ENCODE results near the gene ATP1A1.

Gene ATP1A1

DNA sequence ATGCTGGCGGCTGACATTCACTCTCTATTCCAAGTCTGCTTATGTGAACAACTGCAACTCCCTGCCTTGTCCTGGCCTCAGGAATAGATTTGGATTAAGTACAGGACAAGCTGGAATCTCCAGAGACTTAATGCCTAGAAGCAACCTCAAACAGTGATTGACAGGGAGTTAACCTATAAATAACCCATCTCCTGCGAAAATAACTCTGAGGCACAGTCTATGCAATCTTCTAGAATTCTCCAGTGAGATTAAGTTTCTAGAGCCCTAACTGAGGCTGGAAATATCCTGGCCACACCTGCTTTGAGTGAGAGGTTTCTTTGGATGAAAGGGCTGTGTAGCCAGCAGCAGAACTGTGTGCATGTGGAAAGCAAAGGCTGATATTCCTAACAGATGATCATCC, 25.3 kb upstream of the ATP1A1 start:
- 100% methylated on average over 1 of the region's 2 CpGs for WGBS
- H3K9ac ChIP-seq (ENCODE audit: low read length): no peak overlapping the region
- no peak overlapping the region for H2BK120ac ChIP-seq (ENCODE audit: low read depth, low read length)
- H3K4me1 ChIP-seq (ENCODE audit: control insufficient read depth, insufficient read depth, low read depth, low read length): no peaks in the 10 kb centered on the region
- no peak overlapping the region for H3K4ac ChIP-seq (ENCODE audit: low read depth in 1 of 2, low read length in 2 of 2)
- H3K27ac ChIP-seq (ENCODE audit: low read length, poor library complexity, severe bottlenecking): no peak overlapping the region
- DNase-seq: no peak
- H3K36me3 ChIP-seq (ENCODE audit: control insufficient read depth in 1 of 2, insufficient read depth in 2 of 2, low read depth in 1 of 2, low read length in 2 of 2): no peaks in the 10 kb centered on the region
- H3K4me2 ChIP-seq (ENCODE audit: low read length, poor library complexity, severe bottlenecking): no peak overlapping the region
- H3K23ac ChIP-seq (ENCODE audit: low read length in 2 of 2): no peak overlapping the region
- no peaks in the 10 kb centered on the region for H3K79me1 ChIP-seq (replicated peaks; ENCODE audit: low read length, poor library complexity, severe bottlenecking)
- no peak overlapping the region for H4K91ac ChIP-seq (ENCODE audit: low read length)
- no peak overlapping the region for H2BK5ac ChIP-seq (ENCODE audit: low read depth, low read length, poor library complexity, severe bottlenecking)
- H3K27me3 ChIP-seq (ENCODE audit: control insufficient read depth in 1 of 2, insufficient read depth in 1 of 2, low read length in 2 of 2): peaks cover 0 to 21% of the 10 kb centered on the region in 2 experiments
- no peak overlapping the region for H2AK5ac ChIP-seq (ENCODE audit: low read length, severe bottlenecking)
- H4K8ac ChIP-seq (ENCODE audit: low read length): no peak overlapping the region
- no peak overlapping the region for H3K4me3 ChIP-seq (ENCODE audit: insufficient read depth in 1 of 2, low read depth in 1 of 2, low read length in 2 of 2)
- no peak overlapping the region for H3K18ac ChIP-seq (ENCODE audit: low read depth in 1 of 2, low read length in 2 of 2)
- no peak overlapping the region for H2BK15ac ChIP-seq (ENCODE audit: low read depth, poor library complexity, severe bottlenecking)
- no peak overlapping the region for H2AFZ ChIP-seq (ENCODE audit: low read depth, low read length)
- H3K14ac ChIP-seq (ENCODE audit: low read length in 2 of 2): no peak overlapping the region
- H2BK12ac ChIP-seq (ENCODE audit: low read length in 2 of 2): no peak overlapping the region
- no peaks in the 10 kb centered on the region for H3K9me3 ChIP-seq (ENCODE audit: control insufficient read depth, low read length)

DNA sequence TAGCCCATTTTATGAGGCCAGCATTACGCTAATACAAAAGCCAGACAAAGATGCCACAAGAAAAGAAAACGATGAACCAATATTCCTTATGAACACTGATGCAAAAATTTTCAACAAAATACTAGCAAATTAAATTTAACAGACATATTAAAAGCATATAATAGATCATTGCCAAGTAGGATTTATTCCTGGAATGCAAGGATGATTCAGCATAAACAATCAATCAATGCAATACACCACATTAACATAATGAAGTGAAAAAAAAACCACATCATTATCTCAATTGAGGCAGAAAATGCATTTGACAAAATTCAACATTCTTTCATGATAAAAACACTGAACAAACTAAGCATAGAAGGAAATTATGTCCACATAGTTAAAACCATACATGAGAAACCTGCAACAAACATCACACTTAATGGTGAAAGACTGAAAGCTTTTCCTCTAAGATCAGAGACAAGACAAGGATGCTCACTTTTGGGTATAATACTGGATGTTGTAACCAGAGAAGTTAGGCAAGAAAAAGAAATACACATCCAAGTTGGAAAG, 22.9 kb upstream of the ATP1A1 start:
- H3K4me1 ChIP-seq (ENCODE audit: control insufficient read depth, insufficient read depth, low read depth, low read length): no peaks in the 10 kb centered on the region
- H3K14ac ChIP-seq (ENCODE audit: low read length in 2 of 2): no peak overlapping the region
- H2BK15ac ChIP-seq (ENCODE audit: low read depth, poor library complexity, severe bottlenecking): no peak overlapping the region
- no peaks in the 10 kb centered on the region for H3K9me3 ChIP-seq (ENCODE audit: control insufficient read depth, low read length)
- H3K4me3 ChIP-seq (ENCODE audit: insufficient read depth in 1 of 2, low read depth in 1 of 2, low read length in 2 of 2): no peak overlapping the region
- H3K79me1 ChIP-seq (replicated peaks; ENCODE audit: low read length, poor library complexity, severe bottlenecking): no peaks in the 10 kb centered on the region
- no peak overlapping the region for H3K9ac ChIP-seq (ENCODE audit: low read length)
- no peak overlapping the region for H3K18ac ChIP-seq (ENCODE audit: low read depth in 1 of 2, low read length in 2 of 2)
- peaks cover 0 to 8% of the 10 kb centered on the region in 2 experiments for H3K27me3 ChIP-seq (ENCODE audit: control insufficient read depth in 1 of 2, insufficient read depth in 1 of 2, low read length in 2 of 2)
- no peak overlapping the region for H3K23ac ChIP-seq (ENCODE audit: low read length in 2 of 2)
- H2BK12ac ChIP-seq (ENCODE audit: low read length in 2 of 2): no peak overlapping the region
- no peak overlapping the region for H3K4ac ChIP-seq (ENCODE audit: low read depth in 1 of 2, low read length in 2 of 2)
- H2BK5ac ChIP-seq (ENCODE audit: low read depth, low read length, poor library complexity, severe bottlenecking): no peak overlapping the region
- no peak overlapping the region for H4K91ac ChIP-seq (ENCODE audit: low read length)
- no peak overlapping the region for H2AK5ac ChIP-seq (ENCODE audit: low read length, severe bottlenecking)
- 84% methylated on average over 2 of the region's 2 CpGs for WGBS
- no peak overlapping the region for H2BK120ac ChIP-seq (ENCODE audit: low read depth, low read length)
- DNase-seq: no peak
- no peak overlapping the region for H3K4me2 ChIP-seq (ENCODE audit: low read length, poor library complexity, severe bottlenecking)
- no peak overlapping the region for H3K27ac ChIP-seq (ENCODE audit: low read length, poor library complexity, severe bottlenecking)
- no peak overlapping the region for H4K8ac ChIP-seq (ENCODE audit: low read length)
- no peak overlapping the region for H2AFZ ChIP-seq (ENCODE audit: low read depth, low read length)
- no peaks in the 10 kb centered on the region for H3K36me3 ChIP-seq (ENCODE audit: control insufficient read depth in 1 of 2, insufficient read depth in 2 of 2, low read depth in 1 of 2, low read length in 2 of 2)

DNA sequence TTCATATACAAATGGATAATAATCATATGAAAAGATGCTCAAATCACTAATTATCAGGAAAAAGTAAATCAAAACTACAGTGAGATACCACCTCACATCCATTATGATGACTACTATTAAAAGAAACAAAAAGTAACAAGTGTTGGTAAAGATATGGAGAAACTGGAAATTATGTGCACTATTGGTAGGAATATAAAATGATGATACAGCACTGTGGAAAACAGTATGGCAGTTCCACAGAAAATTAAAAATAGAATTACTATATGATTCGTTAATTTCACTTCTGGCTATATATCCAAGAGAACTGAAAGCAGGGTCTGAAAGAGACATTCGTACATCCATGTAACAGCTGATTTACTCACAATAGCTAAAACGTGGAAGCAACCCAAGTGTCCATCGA, 21.1 kb upstream of the ATP1A1 start:
- Histone ChIP-seq H3K79me1 (replicated peaks; ENCODE audit: low read length, poor library complexity, severe bottlenecking) (no peaks in the 10 kb centered on the region), H3K14ac (ENCODE audit: low read length in 2 of 2) (no peak overlapping the region), H3K9ac (ENCODE audit: low read length) (no peak overlapping the region), H3K9me3 (ENCODE audit: control insufficient read depth, low read length) (no peaks in the 10 kb centered on the region), H2AFZ (ENCODE audit: low read depth, low read length) (no peak overlapping the region), H2AK5ac (ENCODE audit: low read length, severe bottlenecking) (no peak overlapping the region), H2BK120ac (ENCODE audit: low read depth, low read length) (no peak overlapping the region), H3K27ac (ENCODE audit: low read length, poor library complexity, severe bottlenecking) (no peak overlapping the region), H3K27me3 (ENCODE audit: control insufficient read depth in 1 of 2, insufficient read depth in 1 of 2, low read length in 2 of 2) (no peaks in the 10 kb centered on the region), H3K4me2 (ENCODE audit: low read length, poor library complexity, severe bottlenecking) (no peak overlapping the region), H2BK15ac (ENCODE audit: low read depth, poor library complexity, severe bottlenecking) (no peak overlapping the region), H3K36me3 (ENCODE audit: control insufficient read depth in 1 of 2, insufficient read depth in 2 of 2, low read depth in 1 of 2, low read length in 2 of 2) (no peaks in the 10 kb centered on the region), H4K8ac (ENCODE audit: low read length) (no peak overlapping the region), H3K4ac (ENCODE audit: low read depth in 1 of 2, low read length in 2 of 2) (no peak overlapping the region), H3K23ac (ENCODE audit: low read length in 2 of 2) (no peak overlapping the region), H3K18ac (ENCODE audit: low read depth in 1 of 2, low read length in 2 of 2) (no peak overlapping the region), H2BK12ac (ENCODE audit: low read length in 2 of 2) (no peak overlapping the region), H3K4me3 (ENCODE audit: insufficient read depth in 1 of 2, low read depth in 1 of 2, low read length in 2 of 2) (no peak overlapping the region), H3K4me1 (ENCODE audit: control insufficient read depth, insufficient read depth, low read depth, low read length) (no peaks in the 10 kb centered on the region), H4K91ac (ENCODE audit: low read length) (no peak overlapping the region), H2BK5ac (ENCODE audit: low read depth, low read length, poor library complexity, severe bottlenecking) (no peak overlapping the region)
- DNase-seq: no peak
- no CpG with 5 or more reads among the region's 4 CpGs for WGBS

DNA sequence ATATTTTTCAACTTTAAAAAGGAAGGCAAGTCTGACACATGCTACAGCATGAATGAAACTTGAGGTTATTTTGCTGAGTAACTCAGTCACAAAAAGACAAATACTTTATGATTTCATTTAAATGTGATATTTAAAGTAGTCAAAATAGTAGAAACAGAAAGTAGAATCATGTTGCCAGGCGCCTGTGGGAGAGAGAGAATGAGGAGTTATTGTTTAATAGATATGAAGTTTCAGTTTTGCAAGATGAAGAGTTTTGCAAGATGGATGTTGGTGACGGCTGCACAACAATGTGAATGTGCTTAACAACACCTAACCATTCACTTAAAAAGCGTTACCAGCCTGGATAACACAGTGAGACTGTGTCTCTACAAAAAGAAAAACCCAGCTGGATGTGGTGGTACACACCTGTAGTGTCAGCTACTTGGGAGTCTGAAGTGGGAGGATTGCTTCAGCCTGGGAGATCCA, 20.7 kb upstream of the ATP1A1 start:
- Histone ChIP-seq H3K79me1 (replicated peaks; ENCODE audit: low read length, poor library complexity, severe bottlenecking) (no peaks in the 10 kb centered on the region), H3K36me3 (ENCODE audit: control insufficient read depth in 1 of 2, insufficient read depth in 2 of 2, low read depth in 1 of 2, low read length in 2 of 2) (no peaks in the 10 kb centered on the region), H3K18ac (ENCODE audit: low read depth in 1 of 2, low read length in 2 of 2) (no peak overlapping the region), H3K4ac (ENCODE audit: low read depth in 1 of 2, low read length in 2 of 2) (no peak overlapping the region), H4K8ac (ENCODE audit: low read length) (no peak overlapping the region), H2BK12ac (ENCODE audit: low read length in 2 of 2) (no peak overlapping the region), H3K9me3 (ENCODE audit: control insufficient read depth, low read length) (no peaks in the 10 kb centered on the region), H3K14ac (ENCODE audit: low read length in 2 of 2) (no peak overlapping the region), H3K9ac (ENCODE audit: low read length) (no peak overlapping the region), H2AK5ac (ENCODE audit: low read length, severe bottlenecking) (no peak overlapping the region), H3K4me2 (ENCODE audit: low read length, poor library complexity, severe bottlenecking) (no peak overlapping the region), H2BK15ac (ENCODE audit: low read depth, poor library complexity, severe bottlenecking) (no peak overlapping the region), H3K27ac (ENCODE audit: low read length, poor library complexity, severe bottlenecking) (no peak overlapping the region), H2BK120ac (ENCODE audit: low read depth, low read length) (no peak overlapping the region), H2BK5ac (ENCODE audit: low read depth, low read length, poor library complexity, severe bottlenecking) (no peak overlapping the region), H3K4me3 (ENCODE audit: insufficient read depth in 1 of 2, low read depth in 1 of 2, low read length in 2 of 2) (no peak overlapping the region), H2AFZ (ENCODE audit: low read depth, low read length) (no peak overlapping the region), H3K23ac (ENCODE audit: low read length in 2 of 2) (no peak overlapping the region), H3K27me3 (ENCODE audit: control insufficient read depth in 1 of 2, insufficient read depth in 1 of 2, low read length in 2 of 2) (no peaks in the 10 kb centered on the region), H3K4me1 (ENCODE audit: control insufficient read depth, insufficient read depth, low read depth, low read length) (no peaks in the 10 kb centered on the region), H4K91ac (ENCODE audit: low read length) (no peak overlapping the region)
- DNase-seq: no peak
- WGBS: 94% methylated on average over 1 of the region's 3 CpGs

Measured in mesenchymal stem cell (in vitro differentiated cells and primary cell).